Endothelial cell of umbilical vein (primary cell): Measurements from ENCODE around the gene ABCA8. TPM values are rescaled to one million over a fixed set of nuclear protein-coding genes. Genes with fewer than 3 reads are reported as not detected.

Experiments
- BruUV-seq: library from RNA; stranded (reverse); fragments of 400-500 nt; replicated peaks from 2 replicates; lab custom pipeline; 2021; lab: Mats Ljungman, UMichigan
- CTCF ChIA-PET: fragments of 300-600, 350-600 bp; sonication (Branson Sonifier 250); formaldehyde crosslinking; loops from one replicate; lab custom pipeline; 2021; ENCODE audit warnings: antibody characterized with exemption, inconsistent platforms; lab: Charles Lee
- POLR2A ChIA-PET: fragments of 300-600, 350-600 bp; sonication (Branson Sonifier 250); formaldehyde crosslinking; loops from one replicate; lab custom pipeline; 2021; ENCODE audit warnings: antibody characterized with exemption, inconsistent platforms; lab: Charles Lee
- DNase-seq: peaks from one replicate; pipeline ENCODE4 v3.0.0-alpha.2; 2011; ENCODE audit warnings: low read depth, low spot score
- FAIRE-seq: peaks from 2 replicates; lab custom pipeline; 2011; peaks lifted over from hg19 to GRCh38; lab: Jason Lieb, UNC
- H2AFZ ChIP-seq: 2 replicates; pipeline ENCODE4 v1.6.0; 2012; ENCODE audit warnings: low read depth, low read length, control low read depth, inconsistent platforms
- H3K27ac ChIP-seq: 2 replicates; pipeline ENCODE4 v1.5.1; 2011; ENCODE audit warnings: low read depth, mild to moderate bottlenecking, control low read depth, low read length, moderate library complexity; ENCODE audit not compliant: insufficient read depth
- H3K27me3 ChIP-seq, 2 experiments: 2 replicates each; pipeline versions ENCODE4 v1.6.0 to v1.6.1; 2011; ENCODE audit warnings: low read length in 2 of 2, mixed read lengths in 1 of 2; ENCODE audit not compliant: control insufficient read depth in 2 of 2, insufficient read depth in 2 of 2
- H3K36me3 ChIP-seq, 2 experiments: 2 replicates in 1 of 2; 3 replicates in 1 of 2; pipeline ENCODE4 v1.5.1; 2011; ENCODE audit warnings: low read length in 2 of 2, mild to moderate bottlenecking in 1 of 2, moderate library complexity in 1 of 2; ENCODE audit not compliant: control insufficient read depth in 2 of 2, insufficient read depth in 2 of 2; ENCODE audit errors: extremely low read depth in 1 of 2
- H3K4me1 ChIP-seq: 3 replicates; pipeline ENCODE4 v1.5.1; 2011; ENCODE audit warnings: mild to moderate bottlenecking, low read length; ENCODE audit not compliant: control insufficient read depth, insufficient read depth; ENCODE audit errors: extremely low read depth
- H3K4me2 ChIP-seq: 2 replicates; pipeline ENCODE4 v1.6.1; 2011; ENCODE audit warnings: low read length, control low read depth, mixed read lengths; ENCODE audit not compliant: insufficient read depth
- H3K4me3 ChIP-seq, 3 experiments: fragments of 200-600 bp in 1 of 3; sonication (generic), shearing (Covaris generic) in 1 of 3; replicated peaks in 1 of 3; 2 replicates each; pipeline ENCODE4 v1.5.1; 2011 to 2016; ENCODE audit warnings: control low read depth in 3 of 3, low read length in 3 of 3, mild to moderate bottlenecking in 2 of 3, inconsistent platforms in 1 of 3, low read depth in 1 of 3, moderate library complexity in 1 of 3; ENCODE audit not compliant: insufficient read depth in 1 of 3
- H3K79me2 ChIP-seq: 2 replicates; pipeline ENCODE4 v1.6.0; 2012; ENCODE audit warnings: low read length, inconsistent platforms; ENCODE audit not compliant: control insufficient read depth, insufficient read depth
- H3K9ac ChIP-seq: replicated peaks from 2 replicates; pipeline ENCODE3; 2011; ENCODE audit warnings: low read length, control low read depth; ENCODE audit not compliant: insufficient read depth; ENCODE audit errors: extremely low read depth
- H3K9me1 ChIP-seq: replicated peaks from 3 replicates; pipeline ENCODE4 v1.6.0; 2011; ENCODE audit warnings: mild to moderate bottlenecking, low read length; ENCODE audit not compliant: control insufficient read depth, insufficient read depth; ENCODE audit errors: extremely low read depth
- H3K9me3 ChIP-seq: replicated peaks from 2 replicates; pipeline ENCODE4 v1.5.1; 2012; ENCODE audit warnings: low read length, inconsistent platforms; ENCODE audit not compliant: control insufficient read depth, insufficient read depth
- H4K20me1 ChIP-seq: replicated peaks from 2 replicates; pipeline ENCODE3; 2011; ENCODE audit warnings: mild to moderate bottlenecking, low read length; ENCODE audit not compliant: control insufficient read depth, insufficient read depth; ENCODE audit errors: extremely low read depth
- EZH2 ChIP-seq: IDR thresholded peaks from 2 replicates; pipeline ENCODE4 v1.6.1; 2012; ENCODE audit warnings: borderline replicate concordance, low read depth, mild to moderate bottlenecking, moderate library complexity, low read length, inconsistent platforms; ENCODE audit not compliant: severe bottlenecking
- FOS ChIP-seq: IDR thresholded peaks from 2 replicates; pipeline ENCODE4 v1.6.1; 2011; ENCODE audit warnings: mild to moderate bottlenecking, low read length, moderate library complexity, borderline replicate concordance; ENCODE audit not compliant: insufficient read depth
- GATA2 ChIP-seq: IDR thresholded peaks from 2 replicates; pipeline ENCODE4 v1.7.0; 2011; ENCODE audit warnings: low read depth, mild to moderate bottlenecking, moderate library complexity, mixed read lengths, low read length; ENCODE audit not compliant: insufficient read length, insufficient read depth
- JUN ChIP-seq: IDR thresholded peaks from 2 replicates; pipeline ENCODE4 v1.6.1; 2011; ENCODE audit warnings: borderline replicate concordance, low read depth; ENCODE audit not compliant: insufficient read length, insufficient read depth
- MYC ChIP-seq: IDR thresholded peaks from one replicate; pipeline ENCODE4 v1.6.1; 2011; ENCODE audit warnings: mild to moderate bottlenecking, low read depth, low read length
- POLR2A ChIP-seq: IDR thresholded peaks from 2 replicates; pipeline ENCODE4 v1.6.1; 2012; ENCODE audit warnings: low read depth, mild to moderate bottlenecking, control low read depth, low read length
- dilution Hi-C: fragments of 300-500 bp; cut with MboI; formaldehyde crosslinking; loops from one replicate; pipeline ENCODE4 v1.15.0; 2019; ENCODE audit warnings: low sequenced_read_pairs; ENCODE audit not compliant: extremely low pct_ligation_motif_present
- intact Hi-C: fragments of 100-400 bp; cut with micrococcal nuclease; formaldehyde crosslinking; loops from one replicate; pipeline ENCODE4 v1.10.0; 2022
- polyA plus RNA-seq, 4 experiments: library from polyadenylated mRNA; depleted of rRNA in 3 of 4; stranded (reverse) in 3 of 4; unstranded in 1 of 4; fragments of >200 nt; gene quantifications; 2 replicates each; pipeline versions ENCODE4 v1.2.1 to v1.2.3, GENCODE V29; 2011 to 2012; ENCODE audit warnings: missing spikeins in 1 of 4
- total RNA-seq: library from RNA; stranded (reverse); gene quantifications from 2 replicates; pipeline ENCODE4 v1.2.3, GENCODE V29; 2021
- TF ChIP-seq, protein P1 (sequence below): IDR thresholded peaks from 2 replicates; pipeline ENCODE4 v1.6.1; 2011; ENCODE audit not compliant: insufficient read depth, insufficient read length

ABCA8 gene
- total and polyA plus RNA-seq, 2 donors (not counting 3 experiments of a cell fraction or from before 2014, with no cell fraction given), result 0.99 to 1.7 TPM

GRCh38 chr17:68843522-68843921 lies 111.7 kb downstream of the ABCA8 start:
- no TSS peak for BruUV-seq
- H3K4me2 ChIP-seq, result no peak overlapping the region
- no peaks in the 10 kb centered on the region for H3K9me3 ChIP-seq
- H3K27me3 ChIP-seq, result no peaks in the 10 kb centered on the region
- no peak overlapping the region for H3K27ac ChIP-seq
- intact Hi-C loops, result no loop called here
- H2AFZ ChIP-seq, result no peak overlapping the region
- TF ChIP-seq MYC, result no peak
- TF ChIP-seq POLR2A, result no peak
- TF ChIP-seq, protein P1, sequence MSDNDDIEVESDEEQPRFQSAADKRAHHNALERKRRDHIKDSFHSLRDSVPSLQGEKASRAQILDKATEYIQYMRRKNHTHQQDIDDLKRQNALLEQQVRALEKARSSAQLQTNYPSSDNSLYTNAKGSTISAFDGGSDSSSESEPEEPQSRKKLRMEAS, result no peak
- no peak for TF ChIP-seq JUN
- no peak for TF ChIP-seq EZH2
- TF ChIP-seq FOS, result no peak
- no peak for TF ChIP-seq GATA2
- DNase-seq, result no peak
- H3K36me3 ChIP-seq, result no peaks in the 10 kb centered on the region
- no peaks in the 10 kb centered on the region for H3K4me1 ChIP-seq
- H3K79me2 ChIP-seq, result no peaks in the 10 kb centered on the region
- ChIA-PET POLR2A (no interaction called here), CTCF (no interaction called here)
- FAIRE-seq, result no peak
- H3K9me1 ChIP-seq, result no peaks in the 10 kb centered on the region
- dilution Hi-C loops, result no loop called here
- H3K9ac ChIP-seq, result no peak overlapping the region
- no peak overlapping the region for H3K4me3 ChIP-seq
- H4K20me1 ChIP-seq, result no peaks in the 10 kb centered on the region

- DNase-seq (no peak), FAIRE-seq (no peak)
- H3K36me3 ChIP-seq, result no peaks in the 10 kb centered on the region
- H3K4me1 ChIP-seq, result peaks cover 1% of the 10 kb centered on the region
- ChIA-PET CTCF (no interaction called here), POLR2A (no interaction called here)
- dilution Hi-C loops (no loop called here), intact Hi-C loops (no loop called here)
- no peaks in the 10 kb centered on the region for H3K79me2 ChIP-seq
- no peaks in the 10 kb centered on the region for H4K20me1 ChIP-seq
- no peak overlapping the region for H3K4me2 ChIP-seq
- no peak overlapping the region for H2AFZ ChIP-seq
- H3K27ac ChIP-seq, result no peak overlapping the region
- TF ChIP-seq EZH2 (no peak), FOS (no peak)
- BruUV-seq, result no TSS peak
- H3K27me3 ChIP-seq, result no peaks in the 10 kb centered on the region
- no peaks in the 10 kb centered on the region for H3K9me1 ChIP-seq
- no peak overlapping the region for H3K9ac ChIP-seq
- H3K9me3 ChIP-seq, result no peaks in the 10 kb centered on the region
- no peak overlapping the region for H3K4me3 ChIP-seq
Measured at GRCh38 chr17:68840073-68840472, 115.1 kb downstream of the ABCA8 start.
